GM18507 (cell line): ENCODE data around the gene KLF4.
"Not testable (repeated sequence)": the region's sequence is repeated elsewhere in the genome, so short reads cannot be mapped to it uniquely, and the experiment has no call there.

Experiments
- DNase-seq: peaks from one replicate; pipeline ENCODE4 v3.0.0; 2011; ENCODE audit warnings: low read depth; ENCODE audit not compliant: insufficient read length; ENCODE audit errors: extremely low spot score
- FAIRE-seq: peaks from 2 replicates; lab custom pipeline; 2011; peaks lifted over from hg19 to GRCh38; lab: Jason Lieb, UNC

The KLF4 gene

GRCh38 chr9:107489687-107490605, at the start of gene KLF4:
KLF4 (minus strand) TSS chr9:107489769; CDS start chr9:107489172, 597 bp downstream.
- DNase-seq (peak; percentile 71), FAIRE-seq (no peak)

GRCh38 chr9:107536462-107536861, 46.9 kb upstream of the KLF4 start:
- DNase-seq (no peak), FAIRE-seq (no peak)

GRCh38 chr9:107534510-107535078, 45.0 kb upstream of the KLF4 start:
- DNase-seq, result no peak
- FAIRE-seq, result no peak

- DNase-seq, result no peak
- no peak for FAIRE-seq
Observed at GRCh38 chr9:107530679-107531078, 41.1 kb upstream of the KLF4 start.

GRCh38 chr9:107528686-107529085, 39.1 kb upstream of the KLF4 start:
- FAIRE-seq, result no peak

GRCh38 chr9:107523539-107523938, 34.0 kb upstream of the KLF4 start:
- no peak for FAIRE-seq
- DNase-seq, result no peak

More at GRCh38 chr9:107528686-107529085, 39.1 kb upstream of the KLF4 start:
- DNase-seq, result no peak

- no peak for FAIRE-seq
Observed at GRCh38 chr9:107520186-107520585, 30.6 kb upstream of the KLF4 start.

GRCh38 chr9:107518037-107518807, 28.7 kb upstream of the KLF4 start:
- DNase-seq (no peak), FAIRE-seq (no peak)

More at GRCh38 chr9:107520186-107520585, 30.6 kb upstream of the KLF4 start:
- no peak for DNase-seq

GRCh38 chr9:107513464-107514100, 24.0 kb upstream of the KLF4 start:
- no peak for FAIRE-seq
- no peak for DNase-seq

GRCh38 chr9:107504585-107505455, 15.3 kb upstream of the KLF4 start:
- DNase-seq, result no peak
- no peak for FAIRE-seq

- FAIRE-seq (no peak), DNase-seq (no peak)
Observed at GRCh38 chr9:107502464-107502863, 12.9 kb upstream of the KLF4 start.

GRCh38 chr9:107500421-107501200, 11.0 kb upstream of the KLF4 start:
- DNase-seq, FAIRE-seq: not testable (repeated sequence)

- FAIRE-seq, result no peak
- no peak for DNase-seq
Observed at GRCh38 chr9:107496976-107497375, 7.4 kb upstream of the KLF4 start.

- FAIRE-seq (no peak), DNase-seq (no peak)
Observed at GRCh38 chr9:107492381-107492970, 2.9 kb upstream of the KLF4 start.

GRCh38 chr9:107491081-107492053, 1.8 kb upstream of the KLF4 start:
- DNase-seq (no peak), FAIRE-seq (no peak)

GRCh38 chr9:107490606-107490970, 1.0 kb upstream of the KLF4 start:
- not testable (repeated sequence) for DNase-seq, FAIRE-seq
